A673 (cell line): Measurements from ENCODE around the gene NEDD4L.

Experiments used
- EZH2 ChIP-seq: fragments of 200-600 bp; sonication (generic); IDR thresholded peaks from 2 replicates; pipeline ENCODE4 v1.6.1; 2017; ENCODE audit warnings: borderline replicate concordance, low read depth, mild to moderate bottlenecking, mixed read lengths, antibody characterized with exemption, low read length; ENCODE audit not compliant: poor library complexity, severe bottlenecking
- TF ChIP-seq, protein P1 (sequence below): fragments of 300-800, 200-600 bp; sonication (generic); conservative IDR thresholded peaks from 2 replicates; pipeline ENCODE4 v1.5.1; 2017; ENCODE audit warnings: low read depth, mild to moderate bottlenecking, antibody characterized with exemption, low read length, moderate library complexity, mixed read lengths

DNA sequence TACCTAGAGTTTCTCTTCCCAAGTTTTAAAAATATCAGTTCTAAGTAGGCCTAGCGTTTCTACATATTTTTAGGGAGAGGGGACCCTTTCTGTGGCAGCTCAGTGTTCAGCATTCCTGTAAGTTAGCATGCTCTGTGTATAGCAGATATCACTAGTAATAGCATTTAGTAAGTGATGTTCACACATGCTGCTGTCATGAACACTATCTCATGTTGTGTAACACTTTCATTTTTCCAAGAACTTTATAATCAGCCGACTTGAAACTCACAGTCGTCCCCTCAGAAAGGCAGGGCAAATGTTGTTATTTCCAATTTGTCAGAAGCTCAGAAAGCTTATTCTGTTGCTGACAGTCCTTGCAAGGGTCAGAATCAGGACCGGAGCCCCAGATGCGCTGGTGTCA is 317.2 kb downstream of the NEDD4L start:
- TF ChIP-seq, protein P1, sequence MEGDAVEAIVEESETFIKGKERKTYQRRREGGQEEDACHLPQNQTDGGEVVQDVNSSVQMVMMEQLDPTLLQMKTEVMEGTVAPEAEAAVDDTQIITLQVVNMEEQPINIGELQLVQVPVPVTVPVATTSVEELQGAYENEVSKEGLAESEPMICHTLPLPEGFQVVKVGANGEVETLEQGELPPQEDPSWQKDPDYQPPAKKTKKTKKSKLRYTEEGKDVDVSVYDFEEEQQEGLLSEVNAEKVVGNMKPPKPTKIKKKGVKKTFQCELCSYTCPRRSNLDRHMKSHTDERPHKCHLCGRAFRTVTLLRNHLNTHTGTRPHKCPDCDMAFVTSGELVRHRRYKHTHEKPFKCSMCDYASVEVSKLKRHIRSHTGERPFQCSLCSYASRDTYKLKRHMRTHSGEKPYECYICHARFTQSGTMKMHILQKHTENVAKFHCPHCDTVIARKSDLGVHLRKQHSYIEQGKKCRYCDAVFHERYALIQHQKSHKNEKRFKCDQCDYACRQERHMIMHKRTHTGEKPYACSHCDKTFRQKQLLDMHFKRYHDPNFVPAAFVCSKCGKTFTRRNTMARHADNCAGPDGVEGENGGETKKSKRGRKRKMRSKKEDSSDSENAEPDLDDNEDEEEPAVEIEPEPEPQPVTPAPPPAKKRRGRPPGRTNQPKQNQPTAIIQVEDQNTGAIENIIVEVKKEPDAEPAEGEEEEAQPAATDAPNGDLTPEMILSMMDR, result no peak
- TF ChIP-seq EZH2, result no peak
